ENCODE results near the gene TRIM52. TPM values are rescaled to one million over a fixed set of nuclear protein-coding genes. Genes with fewer than 3 reads are reported as not detected.

Gene TRIM52
- total and polyA plus RNA-seq, 2 of the 13 experiments (the other 11 are each of a cell fraction or from before 2014, with no cell fraction given), result 7.2 to 11.6 TPM

DNA sequence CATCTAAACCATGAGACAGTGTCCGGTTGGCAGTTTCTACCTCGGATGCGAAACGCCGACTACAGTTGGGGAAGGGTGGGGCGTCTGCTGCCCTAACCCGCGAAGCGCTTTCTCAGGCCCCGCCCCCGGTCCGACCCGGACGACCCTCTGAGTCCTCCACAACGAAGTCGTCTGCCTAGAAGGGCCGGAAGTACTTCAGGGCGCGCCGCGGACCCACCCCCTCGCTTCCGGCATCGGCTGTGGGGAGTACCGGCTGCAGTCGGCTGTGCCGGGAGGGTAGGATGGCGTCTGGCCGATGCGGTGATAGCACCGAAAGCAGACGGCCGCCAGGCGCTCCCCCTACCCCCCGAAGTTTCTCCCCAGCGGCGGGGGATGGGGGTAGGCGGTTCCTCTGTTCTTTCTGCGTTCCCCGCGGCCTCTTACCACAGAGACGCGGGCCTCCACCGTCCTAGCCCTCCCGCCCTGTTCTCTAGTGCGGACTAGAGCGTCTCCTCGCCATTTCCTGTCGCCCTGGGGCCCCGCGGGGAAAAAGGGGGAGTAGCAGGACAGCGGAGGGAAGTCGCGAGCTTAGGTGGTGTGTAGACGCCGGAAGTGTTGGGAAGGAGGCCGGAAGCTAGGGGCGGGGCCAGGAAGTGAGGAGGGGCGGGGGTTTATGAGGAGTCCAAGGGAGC is 37.8 kb downstream of the TRIM52 start, which contains the start of gene TRIM41 (continued):
- 0 out of 2 replicates have a peak, but pooled peaks have one; percentile 3 for TF ChIP-seq ZNF629 (CRISPR knock-in tag; conservative IDR thresholded peaks at IDR 0.05)
- TF ChIP-seq, protein P1, sequence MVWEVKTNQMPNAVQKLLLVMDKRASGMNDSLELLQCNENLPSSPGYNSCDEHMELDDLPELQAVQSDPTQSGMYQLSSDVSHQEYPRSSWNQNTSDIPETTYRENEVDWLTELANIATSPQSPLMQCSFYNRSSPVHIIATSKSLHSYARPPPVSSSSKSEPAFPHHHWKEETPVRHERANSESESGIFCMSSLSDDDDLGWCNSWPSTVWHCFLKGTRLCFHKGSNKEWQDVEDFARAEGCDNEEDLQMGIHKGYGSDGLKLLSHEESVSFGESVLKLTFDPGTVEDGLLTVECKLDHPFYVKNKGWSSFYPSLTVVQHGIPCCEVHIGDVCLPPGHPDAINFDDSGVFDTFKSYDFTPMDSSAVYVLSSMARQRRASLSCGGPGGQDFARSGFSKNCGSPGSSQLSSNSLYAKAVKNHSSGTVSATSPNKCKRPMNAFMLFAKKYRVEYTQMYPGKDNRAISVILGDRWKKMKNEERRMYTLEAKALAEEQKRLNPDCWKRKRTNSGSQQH (CRISPR knock-in tag; IDR thresholded peaks at IDR 0.05; ENCODE audit: low read depth), result no peak; the same call in 1 of the 2 replicates
- TF ChIP-seq PRDM4 (CRISPR knock-in tag; IDR thresholded peaks at IDR 0.05; ENCODE audit: borderline replicate concordance), result no peak
- no peak; the same call in 1 of the 2 replicates for TF ChIP-seq THAP8 (CRISPR knock-in tag; IDR thresholded peaks at IDR 0.05; ENCODE audit: borderline replicate concordance)
- TF ChIP-seq, protein P2, sequence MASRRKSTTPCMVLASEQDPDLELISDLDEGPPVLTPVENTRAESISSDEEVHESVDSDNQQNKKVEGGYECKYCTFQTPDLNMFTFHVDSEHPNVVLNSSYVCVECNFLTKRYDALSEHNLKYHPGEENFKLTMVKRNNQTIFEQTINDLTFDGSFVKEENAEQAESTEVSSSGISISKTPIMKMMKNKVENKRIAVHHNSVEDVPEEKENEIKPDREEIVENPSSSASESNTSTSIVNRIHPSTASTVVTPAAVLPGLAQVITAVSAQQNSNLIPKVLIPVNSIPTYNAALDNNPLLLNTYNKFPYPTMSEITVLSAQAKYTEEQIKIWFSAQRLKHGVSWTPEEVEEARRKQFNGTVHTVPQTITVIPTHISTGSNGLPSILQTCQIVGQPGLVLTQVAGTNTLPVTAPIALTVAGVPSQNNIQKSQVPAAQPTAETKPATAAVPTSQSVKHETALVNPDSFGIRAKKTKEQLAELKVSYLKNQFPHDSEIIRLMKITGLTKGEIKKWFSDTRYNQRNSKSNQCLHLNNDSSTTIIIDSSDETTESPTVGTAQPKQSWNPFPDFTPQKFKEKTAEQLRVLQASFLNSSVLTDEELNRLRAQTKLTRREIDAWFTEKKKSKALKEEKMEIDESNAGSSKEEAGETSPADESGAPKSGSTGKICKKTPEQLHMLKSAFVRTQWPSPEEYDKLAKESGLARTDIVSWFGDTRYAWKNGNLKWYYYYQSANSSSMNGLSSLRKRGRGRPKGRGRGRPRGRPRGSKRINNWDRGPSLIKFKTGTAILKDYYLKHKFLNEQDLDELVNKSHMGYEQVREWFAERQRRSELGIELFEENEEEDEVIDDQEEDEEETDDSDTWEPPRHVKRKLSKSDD (CRISPR knock-in tag; IDR thresholded peaks at IDR 0.05; ENCODE audit: low read depth), result no peak; the same call in 1 of the 2 replicates
- no peak for TF ChIP-seq ZNF354B (CRISPR knock-in tag; IDR thresholded peaks at IDR 0.05)
- no peak for TF ChIP-seq LCORL (IDR thresholded peaks at IDR 0.05)
- peak; percentile 64; the same call in 1 of the 2 replicates for TF ChIP-seq LCORL (CRISPR knock-in tag; IDR thresholded peaks at IDR 0.05)
- no peak for TF ChIP-seq FLYWCH1 (CRISPR knock-in tag; IDR thresholded peaks at IDR 0.05)
- TF ChIP-seq REPIN1 (CRISPR knock-in tag; IDR thresholded peaks at IDR 0.05; ENCODE audit: borderline replicate concordance, low read depth), result peak; percentile 93
- TF ChIP-seq ZKSCAN5 (CRISPR knock-in tag; IDR thresholded peaks at IDR 0.05), result peak; percentile 61; the same call in 1 of the 2 replicates
- TF ChIP-seq YEATS4 (CRISPR knock-in tag; IDR thresholded peaks at IDR 0.05; ENCODE audit: borderline replicate concordance), result peak; percentile 82
- TF ChIP-seq SMC3 (IDR thresholded peaks at IDR 0.05; ENCODE audit: low read length), result no peak
- 0 out of 2 replicates have a peak, but pooled peaks have one; percentile 11 for TF ChIP-seq ZNF20 (CRISPR knock-in tag; IDR thresholded peaks at IDR 0.05)
- TF ChIP-seq TFAP4 (IDR thresholded peaks at IDR 0.05; ENCODE audit: borderline replicate concordance, low read depth), result peak; percentile 32; the same call in 1 of the 2 replicates
- no peak for TF ChIP-seq PLRG1 (conservative IDR thresholded peaks at IDR 0.05)

Measured in HepG2 (cell line).